Measurements from ENCODE around the gene NOL4L.
"Not testable (repeated sequence)": the region's sequence is repeated elsewhere in the genome, so short reads cannot be mapped to it uniquely, and the experiment has no call there.

Gene NOL4L

GRCh38 chr20:32580970-32581838, 3.9 kb downstream of the NOL4L start:
- no peak for TF ChIP-seq CTCF (IDR thresholded peaks at IDR 0.05; ENCODE audit: borderline replicate concordance, insufficient read depth, low read depth, low read length)
- no peak overlapping the region for H3K4me3 ChIP-seq (ENCODE audit: low read depth, low read length)

GRCh38 chr20:32580219-32580969, 4.7 kb downstream of the NOL4L start:
- no peak for TF ChIP-seq CTCF (IDR thresholded peaks at IDR 0.05; ENCODE audit: borderline replicate concordance, insufficient read depth, low read depth, low read length)

GRCh38 chr20:32578840-32579390, 6.2 kb downstream of the NOL4L start:
- no peak for TF ChIP-seq CTCF (IDR thresholded peaks at IDR 0.05; ENCODE audit: borderline replicate concordance, insufficient read depth, low read depth, low read length)
- no peak overlapping the region for H3K4me3 ChIP-seq (ENCODE audit: low read depth, low read length)

More at GRCh38 chr20:32580219-32580969, 4.7 kb downstream of the NOL4L start:
- no peak overlapping the region for H3K4me3 ChIP-seq (ENCODE audit: low read depth, low read length)

GRCh38 chr20:32578062-32578461, 7.1 kb downstream of the NOL4L start:
- not testable (repeated sequence) for H3K4me3 ChIP-seq (ENCODE audit: low read depth, low read length)

GRCh38 chr20:32577657-32578056, 7.5 kb downstream of the NOL4L start:
- no peak overlapping the region for H3K4me3 ChIP-seq (ENCODE audit: low read depth, low read length)
- TF ChIP-seq CTCF (IDR thresholded peaks at IDR 0.05; ENCODE audit: borderline replicate concordance, insufficient read depth, low read depth, low read length) = no peak

GRCh38 chr20:32577023-32577422, 8.1 kb downstream of the NOL4L start:
- H3K4me3 ChIP-seq (ENCODE audit: low read depth, low read length) = no peak overlapping the region
- TF ChIP-seq CTCF (IDR thresholded peaks at IDR 0.05; ENCODE audit: borderline replicate concordance, insufficient read depth, low read depth, low read length) = no peak

GRCh38 chr20:32576560-32576959, 8.6 kb downstream of the NOL4L start:
- no peak overlapping the region for H3K4me3 ChIP-seq (ENCODE audit: low read depth, low read length)
- no peak for TF ChIP-seq CTCF (IDR thresholded peaks at IDR 0.05; ENCODE audit: borderline replicate concordance, insufficient read depth, low read depth, low read length)
